Measurements from ENCODE around the gene CLCN4. TPM values are rescaled to one million over a fixed set of nuclear protein-coding genes. Genes with fewer than 3 reads are reported as not detected.

Gene CLCN4
- total and polyA plus RNA-seq, 2 of the 8 experiments (the other 6 are each of a cell fraction or from before 2014, with no cell fraction given), result 3.3 to 11.2 TPM

- Histone ChIP-seq H2BK12ac (ENCODE audit: low read depth, low read length) (no peak overlapping the region), H3K27ac (ENCODE audit: low read depth, low read length) (no peak overlapping the region), H4K5ac (ENCODE audit: insufficient read length, low read depth, low read length) (no peak overlapping the region), H3K9me3 (ENCODE audit: insufficient read depth in 2 of 2, low read depth in 1 of 2, low read length in 1 of 2) (peaks cover 24 to 46% of the 10 kb centered on the region in 2 experiments), H3K23ac (ENCODE audit: insufficient read length) (no peak overlapping the region), H3K4me3 (ENCODE audit: extremely low read depth in 1 of 4, insufficient read depth in 2 of 4, low read depth in 3 of 4, low read length in 4 of 4) (no peak overlapping the region), H4K91ac (replicated peaks; ENCODE audit: insufficient read length, low read length) (no peak overlapping the region), H2BK5ac (ENCODE audit: low read depth, low read length) (no peak overlapping the region), H2AFZ (ENCODE audit: low read length) (no peak overlapping the region), H3K4ac (replicated peaks; ENCODE audit: insufficient read length, low read depth, low read length) (no peak overlapping the region), H4K8ac (ENCODE audit: extremely low read depth, insufficient read depth, low read length) (no peak overlapping the region), H2BK20ac (ENCODE audit: low read length) (no peak overlapping the region), H3K9ac (replicated peaks in 1 of 4; ENCODE audit: extremely low read depth in 1 of 4, low read depth in 3 of 4, low read length in 3 of 4) (no peak overlapping the region), H3K27me3 (replicated peaks in 1 of 4; ENCODE audit: control insufficient read depth in 3 of 4, extremely low read depth in 1 of 4, insufficient read depth in 3 of 4, low read length in 3 of 4) (no peaks in the 10 kb centered on the region), H3K14ac (ENCODE audit: insufficient read length) (no peak overlapping the region), H4K20me1 (replicated peaks in 1 of 2; ENCODE audit: control insufficient read depth in 1 of 2, insufficient read depth in 2 of 2, low read length in 2 of 2) (no peaks in the 10 kb centered on the region), H3K56ac (replicated peaks; ENCODE audit: insufficient read length, low read depth, low read length) (no peak overlapping the region), H3K4me2 (ENCODE audit: insufficient read depth in 1 of 2, low read depth in 2 of 2, low read length in 2 of 2) (no peak overlapping the region), H2BK15ac (ENCODE audit: low read length) (no peak overlapping the region), H2BK120ac (replicated peaks; ENCODE audit: low read depth, low read length) (no peak overlapping the region), H3K79me1 (ENCODE audit: low read depth, low read length) (no peaks in the 10 kb centered on the region), H3K79me2 (ENCODE audit: control insufficient read depth in 1 of 2, insufficient read depth in 2 of 2, low read length in 2 of 2) (no peaks in the 10 kb centered on the region), H3K18ac (ENCODE audit: extremely low read depth, low read length) (no peak overlapping the region), H2AK5ac (ENCODE audit: low read depth, low read length) (no peak overlapping the region), H3K36me3 (ENCODE audit: control insufficient read depth in 2 of 4, insufficient read depth in 4 of 4, low read length in 3 of 4) (peaks cover 3 to 41% (median 8%) of the 10 kb centered on the region in 4 experiments; a peak in 4 of 8 replicates), H3K4me1 (replicated peaks in 1 of 4; ENCODE audit: control insufficient read depth in 3 of 4, insufficient read depth in 4 of 4, low read length in 3 of 4) (no peaks in the 10 kb centered on the region), H3K23me2 (ENCODE audit: low read depth, low read length) (no peaks in the 10 kb centered on the region)
- TF ChIP-seq KDM1A (IDR thresholded peaks at IDR 0.05; ENCODE audit: borderline replicate concordance, low read length), result no peak
- WGBS, 2 experiments (ENCODE audit: extremely low coverage in 1 of 2, insufficient coverage in 1 of 2, insufficient read length in 1 of 2, insufficient replicate concordance in 2 of 2, low coverage in 1 of 2, low lambda C conversion rate in 2 of 2, missing lambda C conversion rate in 1 of 2), result 96% methylated on average over 9 of the region's 9 CpGs; no CpG with 5 or more reads in 1 of the 2 experiments
- ChIA-PET CTCF (ENCODE audit: partially characterized antibody) (interaction anchor here (1.1 to 6.3 kb wide), 10 partner anchors 10 to 244 kb away, joined by 3 to 66 read pairs (median 9); no protein-coding TSS in a partner anchor), POLR2A (ENCODE audit: partially characterized antibody) (no interaction called here)
- no peak for FAIRE-seq
- DNase-seq (ENCODE audit: low read depth in 1 of 2, low spot score in 2 of 2), result no peak
These were observed 38.9 kb upstream of the CLCN4 start for GRCh38 chrX:10117864-10118377.
